K562 (cell line): ENCODE results near the gene LDAF1. TPM values are rescaled to one million over a fixed set of nuclear protein-coding genes. Genes with fewer than 3 reads are reported as not detected.

Experiments
- ATAC-seq: fragments of 200-7000 bp; cut with Tn5 transposase; 3 replicates; pipeline ENCODE4 v1.9.1; 2020; ENCODE audit warnings: moderate library complexity
- BruUV-seq: library from RNA; stranded (reverse); fragments of 400-500 nt; replicated peaks from 2 replicates; lab custom pipeline; 2021; lab: Mats Ljungman, UMichigan
- CTCF ChIA-PET: fragments of 300-600 bp; formaldehyde crosslinking; extraction: SDS; loops from one replicate; lab custom pipeline; 2021; ENCODE audit warnings: low intra/inter-chr PET ratio; lab: Yijun Ruan, JAX
- POLR2A ChIA-PET: fragments of 300-600, 350-650 bp; sonication (Branson Sonifier 250); formaldehyde crosslinking; extraction: SDS; loops from one replicate; lab custom pipeline; 2021; ENCODE audit warnings: antibody characterized with exemption, inconsistent platforms; lab: Yijun Ruan, JAX
- DNase-seq, 4 experiments: peaks; one replicate each; pipeline versions ENCODE4 v3.0.0 to v3.0.0-alpha.2; 2011 to 2018; ENCODE audit warnings: low spot score in 3 of 4, mixed read lengths in 3 of 4; ENCODE audit errors: extremely low read depth in 1 of 4
- FAIRE-seq: peaks from 2 replicates; lab custom pipeline; 2011; peaks lifted over from hg19 to GRCh38; lab: Jason Lieb, UNC
- H2AFZ ChIP-seq: 2 replicates; pipeline ENCODE4 v1.6.0; 2011; ENCODE audit warnings: low read depth, low read length, control low read depth, inconsistent platforms
- H3K27ac ChIP-seq: fragments of 200-600 bp; 3 replicates; pipeline ENCODE4 v1.8.0; 2011; ENCODE audit warnings: low read depth, mild to moderate bottlenecking, control low read depth, inconsistent platforms, low read length, moderate library complexity, mixed read lengths; ENCODE audit errors: extremely low read depth
- H3K27me3 ChIP-seq, 2 experiments: fragments of 300-600 bp in 1 of 2; 2 replicates in 1 of 2; 3 replicates in 1 of 2; pipeline versions ENCODE4 v1.6.0 to v1.8.0; 2011; ENCODE audit warnings: inconsistent platforms in 2 of 2, low read length in 2 of 2, mild to moderate bottlenecking in 1 of 2, mixed read lengths in 1 of 2, moderate library complexity in 1 of 2; ENCODE audit not compliant: control insufficient read depth in 2 of 2, insufficient read depth in 2 of 2
- H3K36me3 ChIP-seq: fragments of 300-600 bp; 3 replicates; pipeline ENCODE4 v1.8.0; 2011; ENCODE audit warnings: mild to moderate bottlenecking, low read length, inconsistent platforms; ENCODE audit not compliant: control insufficient read depth, insufficient read depth
- H3K4me1 ChIP-seq, 2 experiments: fragments of 200-600 bp in 1 of 2; replicated peaks in 1 of 2; 2 replicates in 1 of 2; 3 replicates in 1 of 2; pipeline versions ENCODE4 v1.5.1 to v1.8.0; 2011; ENCODE audit warnings: inconsistent platforms in 2 of 2, low read length in 2 of 2, mild to moderate bottlenecking in 1 of 2, mixed read lengths in 1 of 2, moderate library complexity in 1 of 2; ENCODE audit not compliant: control insufficient read depth in 2 of 2, insufficient read depth in 2 of 2
- H3K4me2 ChIP-seq: 2 replicates; pipeline ENCODE4 v1.6.1; 2011; ENCODE audit warnings: low read length, control low read depth, inconsistent platforms, mixed read lengths; ENCODE audit not compliant: insufficient read depth
- H3K4me3 ChIP-seq: fragments of 200-600 bp; sonication (generic), shearing (Covaris generic); 2 replicates; pipeline ENCODE4 v1.5.1; 2016; ENCODE audit warnings: control low read depth, inconsistent platforms
- H3K79me2 ChIP-seq: fragments of 200-600 bp; 3 replicates; pipeline ENCODE4 v1.8.0; 2011; ENCODE audit warnings: low read length, inconsistent platforms; ENCODE audit not compliant: control insufficient read depth, insufficient read depth
- H3K9ac ChIP-seq, 2 experiments: 2 replicates each; pipeline versions ENCODE4 v1.6.0 to v1.6.1; 2011; ENCODE audit warnings: low read depth in 2 of 2, low read length in 2 of 2, control low read depth in 1 of 2, inconsistent platforms in 1 of 2, mild to moderate bottlenecking in 1 of 2, mixed read lengths in 1 of 2; ENCODE audit not compliant: insufficient read depth in 1 of 2
- H3K9me1 ChIP-seq: one replicate; pipeline ENCODE4 v1.6.0; 2011; ENCODE audit warnings: inconsistent platforms, mild to moderate bottlenecking, low read length, moderate library complexity; ENCODE audit not compliant: control insufficient read depth, insufficient read depth
- H3K9me3 ChIP-seq: replicated peaks from 2 replicates; pipeline ENCODE4 v1.5.1; 2011; ENCODE audit warnings: low read depth, low read length, inconsistent platforms; ENCODE audit not compliant: control insufficient read depth, insufficient read depth
- H4K20me1 ChIP-seq: replicated peaks from 2 replicates; pipeline ENCODE4 v1.6.1; 2011; ENCODE audit warnings: low read length, inconsistent platforms, mixed read lengths; ENCODE audit not compliant: control insufficient read depth, insufficient read depth
- ATF1 ChIP-seq, 2 experiments: fragments of 450-650 bp in 1 of 2; IDR thresholded peaks; 2 replicates each; pipeline ENCODE4 v1.6.1; 2016; ENCODE audit warnings: missing compliant biosample characterization in 1 of 2, missing genetic modification characterization in 1 of 2
- ATF7 ChIP-seq: fragments of 450-650 bp; IDR thresholded peaks from 2 replicates; pipeline ENCODE4 v1.7.1; 2014; ENCODE audit warnings: mild to moderate bottlenecking, moderate library complexity
- EP400 ChIP-seq: fragments of 450-650 bp; IDR thresholded peaks from 2 replicates; pipeline ENCODE4 v1.6.1; 2017; ENCODE audit warnings: antibody characterized with exemption, mild to moderate bottlenecking, moderate library complexity
- NFIC ChIP-seq: fragments of 450-650 bp; IDR thresholded peaks from 2 replicates; pipeline ENCODE4 v1.6.1; 2017; ENCODE audit warnings: mild to moderate bottlenecking, inconsistent platforms
- PRDM10 ChIP-seq: fragments of 450-650 bp; IDR thresholded peaks from 2 replicates; pipeline ENCODE4 v1.6.1; 2018; ENCODE audit not compliant: partially characterized antibody
- ZNF165 ChIP-seq: fragments of 250-450 bp; sonication (Bioruptor Pico); IDR thresholded peaks from 2 replicates; pipeline ENCODE4 v1.4.0; 2020; ENCODE audit warnings: borderline replicate concordance
- ZNF695 ChIP-seq: fragments of 450-650 bp; formaldehyde crosslinking; IDR thresholded peaks from 2 replicates; pipeline ENCODE4 v1.4.0; 2020; ENCODE audit warnings: mild to moderate bottlenecking, moderate library complexity
- ZNF766 ChIP-seq: fragments of 200-800 bp; sonication (Bioruptor generic); conservative IDR thresholded peaks from 2 replicates; pipeline ENCODE4 v1.6.1; 2016; ENCODE audit warnings: missing genetic modification characterization, missing compliant biosample characterization
- WGBS: fragments of 100-300 bp; shearing (Covaris generic); methylation state at CpG from one replicate; pipeline ENCODE4 v1.1.6; 2016; ENCODE audit warnings: low coverage, mixed read lengths; ENCODE audit not compliant: insufficient coverage; ENCODE audit errors: missing lambda C conversion rate; 5-methylcytosine and 5-hydroxymethylcytosine counted together
- in situ Hi-C: fragments of 300-500 bp; cut with MboI; formaldehyde crosslinking; loops from 4 replicates; pipeline ENCODE4 v1.15.0; 2018; ENCODE audit warnings: inconsistent platforms, mixed read lengths
- intact Hi-C: fragments of 100-400 bp; cut with micrococcal nuclease; formaldehyde crosslinking; loops from 2 replicates; pipeline ENCODE4 v1.14.2; 2022
- polyA plus RNA-seq, 8 experiments: library from polyadenylated mRNA; depleted of rRNA in 4 of 8; stranded (reverse) in 5 of 8; unstranded in 3 of 8; fragments of >200 nt; fragmentation: Nextera tagmentation in 2 of 8; fragmentation: Illumina TruSeq in 1 of 8; extraction: Ambion mirVana in 2 of 8; extraction: Trizol in 1 of 8; gene quantifications; 2 replicates each; pipeline versions ENCODE4 v1.2.1 to v1.2.3, GENCODE V29; 2011 to 2014; ENCODE audit warnings: inconsistent platforms in 1 of 8, missing spikeins in 1 of 8
- total RNA-seq, 7 experiments: library from RNA; depleted of rRNA in 6 of 7; stranded (reverse); fragments of >200 nt in 6 of 7; fragmentation: Illumina TruSeq in 2 of 7; extraction: Trizol in 2 of 7; gene quantifications; 2 replicates each; pipeline versions ENCODE4 v1.2.1 to v1.2.3, GENCODE V29; 2011 to 2021; ENCODE audit warnings: low replicate concordance in 1 of 7
- TF ChIP-seq, protein P1 (sequence below), 3 experiments: IDR thresholded peaks in 2 of 3; conservative IDR thresholded peaks in 1 of 3; 2 replicates each; pipeline ENCODE4 v1.5.1; 2011 to 2012; ENCODE audit warnings: low read length in 3 of 3, mild to moderate bottlenecking in 3 of 3, control low read depth in 2 of 3, improper control_type of control experiment in 1 of 3, inconsistent platforms in 1 of 3, low read depth in 1 of 3, mixed read lengths in 1 of 3, moderate library complexity in 1 of 3; ENCODE audit not compliant: insufficient read depth in 2 of 3
- TF ChIP-seq, protein P2 (sequence below): fragments of 250-450 bp; sonication (Bioruptor Pico); IDR thresholded peaks from 2 replicates; pipeline ENCODE4 v1.5.0; 2020; ENCODE audit warnings: mild to moderate bottlenecking, borderline replicate concordance

Gene LDAF1
- total and polyA plus RNA-seq, 9 of the 15 experiments (the other 6 are each of a cell fraction or from before 2014, with no cell fraction given): 7.0 to 20.1 (median 12.5) TPM

GRCh38 chr16:21150375-21151001 lies 8.0 kb upstream of the LDAF1 start, which contains the start of gene DNAH3:
Gene DNAH3, minus strand, starts transcription at chr16:21150846. Its CDS starts 527 bp downstream, at chr16:21150319.
- FAIRE-seq: peak; percentile 67
- no peaks in the 10 kb centered on the region for H3K9me1 ChIP-seq
- in situ Hi-C loops (loop anchor here (10.0 kb wide), 1 partner anchor 1164 kb away; no protein-coding TSS in a partner anchor), intact Hi-C loops (loop anchor here (2.0 to 10.0 kb wide), 2 partner anchors 404 to 1168 kb away; no protein-coding TSS in a partner anchor)
- WGBS: 3% methylated on average over 8 of the region's 8 CpGs
- CTCF ChIA-PET: interaction anchor here (0.7 kb wide), 1 partner anchor 1173 kb away, joined by 3 read pairs; no protein-coding TSS in a partner anchor
- DNase-seq: peak; percentile 14 to 62 (median 28)
- H3K9me3 ChIP-seq: no peaks in the 10 kb centered on the region
- no peak within 1 kb of the TSS for H3K27ac ChIP-seq
- H4K20me1 ChIP-seq: no peaks in the 10 kb centered on the region
- no peaks in the 10 kb centered on the region for H3K79me2 ChIP-seq
- peak; percentile 70 for ATAC-seq
- POLR2A ChIA-PET: interaction anchor here (0.7 to 1.2 kb wide), 3 partner anchors 10 to 63 kb away, joined by 3 read pairs; no protein-coding TSS in a partner anchor
- BruUV-seq: no TSS peak
- H3K4me3 ChIP-seq: no peak within 1 kb of the TSS
- peaks cover 4 to 6% of the 10 kb centered on the region in 2 experiments; a peak in 2 of 5 replicates for H3K4me1 ChIP-seq
- TF ChIP-seq ATF1 (CRISPR knock-in tag; IDR thresholded peaks at IDR 0.05) (no peak), ATF1 (tag; IDR thresholded peaks at IDR 0.05) (no peak), ZNF165 (CRISPR knock-in tag) (no peak), EP400 (no peak), ZNF766 (peak; percentile 40; the same call in 1 of the 2 replicates), ATF7 (0 out of 2 replicates have a peak, but pooled peaks have one; percentile 28), PRDM10 (peak; percentile 52), ZNF695 (CRISPR knock-in tag) (no peak), NFIC (peak; percentile 58)
- TF ChIP-seq, protein P1, sequence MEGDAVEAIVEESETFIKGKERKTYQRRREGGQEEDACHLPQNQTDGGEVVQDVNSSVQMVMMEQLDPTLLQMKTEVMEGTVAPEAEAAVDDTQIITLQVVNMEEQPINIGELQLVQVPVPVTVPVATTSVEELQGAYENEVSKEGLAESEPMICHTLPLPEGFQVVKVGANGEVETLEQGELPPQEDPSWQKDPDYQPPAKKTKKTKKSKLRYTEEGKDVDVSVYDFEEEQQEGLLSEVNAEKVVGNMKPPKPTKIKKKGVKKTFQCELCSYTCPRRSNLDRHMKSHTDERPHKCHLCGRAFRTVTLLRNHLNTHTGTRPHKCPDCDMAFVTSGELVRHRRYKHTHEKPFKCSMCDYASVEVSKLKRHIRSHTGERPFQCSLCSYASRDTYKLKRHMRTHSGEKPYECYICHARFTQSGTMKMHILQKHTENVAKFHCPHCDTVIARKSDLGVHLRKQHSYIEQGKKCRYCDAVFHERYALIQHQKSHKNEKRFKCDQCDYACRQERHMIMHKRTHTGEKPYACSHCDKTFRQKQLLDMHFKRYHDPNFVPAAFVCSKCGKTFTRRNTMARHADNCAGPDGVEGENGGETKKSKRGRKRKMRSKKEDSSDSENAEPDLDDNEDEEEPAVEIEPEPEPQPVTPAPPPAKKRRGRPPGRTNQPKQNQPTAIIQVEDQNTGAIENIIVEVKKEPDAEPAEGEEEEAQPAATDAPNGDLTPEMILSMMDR (IDR thresholded peaks at IDR 0.05 in 2 of 3, conservative IDR thresholded peaks at IDR 0.05 in 1 of 3; ENCODE audit: insufficient read depth in 2 of 3, low read depth in 1 of 3, low read length in 3 of 3): 0 out of 6 replicates have a peak, but pooled peaks of 1 of the 3 experiments have one; percentile 4
- TF ChIP-seq, protein P2, sequence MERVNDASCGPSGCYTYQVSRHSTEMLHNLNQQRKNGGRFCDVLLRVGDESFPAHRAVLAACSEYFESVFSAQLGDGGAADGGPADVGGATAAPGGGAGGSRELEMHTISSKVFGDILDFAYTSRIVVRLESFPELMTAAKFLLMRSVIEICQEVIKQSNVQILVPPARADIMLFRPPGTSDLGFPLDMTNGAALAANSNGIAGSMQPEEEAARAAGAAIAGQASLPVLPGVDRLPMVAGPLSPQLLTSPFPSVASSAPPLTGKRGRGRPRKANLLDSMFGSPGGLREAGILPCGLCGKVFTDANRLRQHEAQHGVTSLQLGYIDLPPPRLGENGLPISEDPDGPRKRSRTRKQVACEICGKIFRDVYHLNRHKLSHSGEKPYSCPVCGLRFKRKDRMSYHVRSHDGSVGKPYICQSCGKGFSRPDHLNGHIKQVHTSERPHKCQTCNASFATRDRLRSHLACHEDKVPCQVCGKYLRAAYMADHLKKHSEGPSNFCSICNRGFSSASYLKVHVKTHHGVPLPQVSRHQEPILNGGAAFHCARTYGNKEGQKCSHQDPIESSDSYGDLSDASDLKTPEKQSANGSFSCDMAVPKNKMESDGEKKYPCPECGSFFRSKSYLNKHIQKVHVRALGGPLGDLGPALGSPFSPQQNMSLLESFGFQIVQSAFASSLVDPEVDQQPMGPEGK: no peak
- H2AFZ ChIP-seq: peak within 1 kb of the TSS; percentile 25
- H3K4me2 ChIP-seq: peak within 1 kb of the TSS; percentile 35
- H3K36me3 ChIP-seq: no peaks in the 10 kb centered on the region
- H3K27me3 ChIP-seq: peaks cover 4% of the 10 kb centered on the region in 2 experiments; a peak in 3 of 5 replicates
- peak within 1 kb of the TSS in 1 of 2 experiments; percentile 65; a peak in 1 of 4 replicates for H3K9ac ChIP-seq
